Smooth muscle cell (in vitro differentiated cells): Measurements from ENCODE around the gene AP3B1. TPM values are rescaled to one million over a fixed set of nuclear protein-coding genes. Genes with fewer than 3 reads are reported as not detected.

Experiments used
- DNase-seq: peaks from one replicate; lab custom pipeline; 2025; ENCODE audit not compliant: unreplicated experiment; lab: John Stamatoyannopoulos, UW
- H2AFZ ChIP-seq: fragments of 200-600 bp; sonication (generic); 2 replicates; pipeline ENCODE4 v1.6.0; 2016; ENCODE audit warnings: antibody characterized with exemption, low read depth, mild to moderate bottlenecking
- H3F3A ChIP-seq: fragments of 200-600 bp; sonication (generic); 2 replicates; pipeline ENCODE4 v1.6.0; 2017; ENCODE audit warnings: antibody characterized with exemption, low read depth
- H3K27ac ChIP-seq: fragments of 200-600 bp; sonication (generic); 2 replicates; pipeline ENCODE4 v1.5.1; 2016; ENCODE audit warnings: low read depth, mild to moderate bottlenecking
- H3K27me3 ChIP-seq: fragments of 200-600 bp; sonication (generic); 2 replicates; pipeline ENCODE4 v1.6.1; 2016; ENCODE audit warnings: low read depth, mild to moderate bottlenecking
- H3K36me3 ChIP-seq: fragments of 200-600 bp; sonication (generic); 2 replicates; pipeline ENCODE4 v1.5.1; 2016; ENCODE audit warnings: low read depth
- H3K4me1 ChIP-seq: fragments of 200-600 bp; sonication (generic); 2 replicates; pipeline ENCODE4 v1.5.1; 2016; ENCODE audit warnings: low read depth
- H3K4me2 ChIP-seq: fragments of 200-600 bp; sonication (generic); 2 replicates; pipeline ENCODE4 v1.6.0; 2016; ENCODE audit warnings: mild to moderate bottlenecking
- H3K4me3 ChIP-seq: fragments of 200-600 bp; sonication (generic); 2 replicates; pipeline ENCODE4 v1.5.1; 2016; ENCODE audit warnings: mild to moderate bottlenecking
- H3K79me2 ChIP-seq: fragments of 200-600 bp; sonication (generic); 2 replicates; pipeline ENCODE4 v1.6.0; 2016; ENCODE audit warnings: low read depth, mild to moderate bottlenecking
- H3K9ac ChIP-seq: fragments of 200-600 bp; sonication (generic); 2 replicates; pipeline ENCODE4 v1.6.0; 2016; ENCODE audit warnings: low read depth
- H3K9me3 ChIP-seq: fragments of 200-600 bp; sonication (generic); replicated peaks from 2 replicates; pipeline ENCODE4 v1.5.1; 2016; ENCODE audit warnings: low read depth
- H4K20me1 ChIP-seq: fragments of 200-600 bp; sonication (generic); 2 replicates; pipeline ENCODE4 v1.6.0; 2016; ENCODE audit warnings: low read depth
- CTCF ChIP-seq: fragments of 200-600 bp; sonication (generic); IDR thresholded peaks from 2 replicates; pipeline ENCODE4 v1.5.1; 2017; ENCODE audit warnings: borderline replicate concordance, mild to moderate bottlenecking, antibody characterized with exemption; ENCODE audit not compliant: insufficient read depth, poor library complexity, severe bottlenecking
- WGBS: methylation state at CpG from one replicate; pipeline ENCODE4 v1.1.7; 2016; ENCODE audit warnings: low lambda C conversion rate; 5-methylcytosine and 5-hydroxymethylcytosine counted together
- polyA plus RNA-seq: library from polyadenylated mRNA; unstranded; fragments of >200 nt; fragmentation: Nextera tagmentation; extraction: Ambion mirVana; gene quantifications from 2 replicates; pipeline ENCODE4 v1.2.1, GENCODE V29; 2016
- total RNA-seq: library from RNA; depleted of rRNA; stranded (reverse); fragments of >200 nt; gene quantifications from 2 replicates; pipeline ENCODE4 v1.2.3, GENCODE V29; 2014

AP3B1 gene
- total and polyA plus RNA-seq, 2 experiments from 2014 or later = 36.9 to 76.3 TPM

GRCh38 chr5:77957516-77957915, 337.0 kb downstream of the AP3B1 start:
- Histone ChIP-seq H3K4me2 (peak overlapping the region; percentile 94), H3F3A (no peaks in the 10 kb centered on the region), H3K9ac (peak overlapping the region; percentile 47), H3K4me3 (peak overlapping the region; percentile 51), H3K9me3 (no peaks in the 10 kb centered on the region), H2AFZ (peak overlapping the region; percentile 88), H4K20me1 (no peaks in the 10 kb centered on the region), H3K4me1 (peaks cover 20% of the 10 kb centered on the region), H3K36me3 (no peaks in the 10 kb centered on the region), H3K27ac (no peak overlapping the region), H3K27me3 (peaks cover 28% of the 10 kb centered on the region), H3K79me2 (no peaks in the 10 kb centered on the region)
- no peak for TF ChIP-seq CTCF
- no peak for DNase-seq
- 15% methylated on average over 20 of the region's 20 CpGs for WGBS

GRCh38 chr5:77957081-77957480, 337.4 kb downstream of the AP3B1 start:
- H3K4me2 ChIP-seq = peak overlapping the region; percentile 94
- 66% methylated on average over 13 of the region's 13 CpGs for WGBS
- no peak overlapping the region for H3K4me3 ChIP-seq
- H4K20me1 ChIP-seq = no peaks in the 10 kb centered on the region
- no peaks in the 10 kb centered on the region for H3F3A ChIP-seq
- H3K27ac ChIP-seq = no peak overlapping the region
- peak overlapping the region; percentile 88 for H2AFZ ChIP-seq
- no peaks in the 10 kb centered on the region for H3K79me2 ChIP-seq
- H3K4me1 ChIP-seq = peaks cover 20% of the 10 kb centered on the region
- H3K9ac ChIP-seq = no peak overlapping the region
- no peaks in the 10 kb centered on the region for H3K9me3 ChIP-seq
- H3K27me3 ChIP-seq = peaks cover 26% of the 10 kb centered on the region
- H3K36me3 ChIP-seq = no peaks in the 10 kb centered on the region
- DNase-seq = no peak
- no peak for TF ChIP-seq CTCF

- Histone ChIP-seq H3K27ac (no peak overlapping the region), H3K4me2 (no peak overlapping the region), H3K79me2 (no peaks in the 10 kb centered on the region), H3K9ac (no peak overlapping the region), H3K27me3 (peaks cover 26% of the 10 kb centered on the region), H3K4me1 (peaks cover 20% of the 10 kb centered on the region), H3F3A (no peaks in the 10 kb centered on the region), H2AFZ (no peak overlapping the region), H3K4me3 (no peak overlapping the region), H3K9me3 (no peaks in the 10 kb centered on the region), H3K36me3 (no peaks in the 10 kb centered on the region), H4K20me1 (no peaks in the 10 kb centered on the region)
- no peak for TF ChIP-seq CTCF
- DNase-seq = no peak
- WGBS = 0% methylated on average over 1 of the region's 1 CpG
These were observed 338.9 kb downstream of the AP3B1 start for GRCh38 chr5:77955577-77955976.

GRCh38 chr5:77953374-77953773, 341.1 kb downstream of the AP3B1 start:
- H3K36me3 ChIP-seq = no peaks in the 10 kb centered on the region
- H3F3A ChIP-seq = no peaks in the 10 kb centered on the region
- no peak overlapping the region for H3K4me2 ChIP-seq
- H3K27me3 ChIP-seq = peaks cover 10% of the 10 kb centered on the region
- no peak overlapping the region for H3K4me3 ChIP-seq
- H2AFZ ChIP-seq = no peak overlapping the region
- H3K4me1 ChIP-seq = peaks cover under 1% of the 10 kb centered on the region
- TF ChIP-seq CTCF = no peak
- no peaks in the 10 kb centered on the region for H3K79me2 ChIP-seq
- WGBS = 84% methylated on average over 2 of the region's 2 CpGs
- no peaks in the 10 kb centered on the region for H4K20me1 ChIP-seq
- H3K9ac ChIP-seq = no peak overlapping the region
- H3K27ac ChIP-seq = no peak overlapping the region
- no peak for DNase-seq
- no peaks in the 10 kb centered on the region for H3K9me3 ChIP-seq
